H9 (cell line): Measurements from ENCODE around the gene UMAD1. TPM values are rescaled to one million over a fixed set of nuclear protein-coding genes. Genes with fewer than 3 reads are reported as not detected.

Experiments
- DNase-seq: peaks from one replicate; pipeline ENCODE4 v3.0.0-alpha.2; 2017
- H2AFZ ChIP-seq: one replicate; pipeline ENCODE4 v1.6.1; 2013; ENCODE audit warnings: mild to moderate bottlenecking, low read length, control low read depth, moderate library complexity
- H2AK5ac ChIP-seq: 2 replicates; pipeline ENCODE4 v1.6.1; 2013; ENCODE audit warnings: low read length, control low read depth, mixed read lengths; ENCODE audit not compliant: insufficient read length
- H2BK120ac ChIP-seq: one replicate; pipeline ENCODE4 v1.6.1; 2013; ENCODE audit warnings: low read depth, mild to moderate bottlenecking, low read length, control low read depth, inconsistent platforms; ENCODE audit not compliant: poor library complexity, severe bottlenecking
- H2BK12ac ChIP-seq: 2 replicates; pipeline ENCODE4 v1.6.1; 2013; ENCODE audit warnings: low read length, control low read depth, mixed read lengths, low read depth; ENCODE audit not compliant: insufficient read length
- H2BK15ac ChIP-seq: 2 replicates; pipeline ENCODE4 v1.6.1; 2013; ENCODE audit warnings: low read depth, low read length, control low read depth
- H2BK20ac ChIP-seq: one replicate; pipeline ENCODE4 v1.6.1; 2013; ENCODE audit warnings: low read depth, mild to moderate bottlenecking, low read length, control low read depth, inconsistent platforms; ENCODE audit not compliant: poor library complexity, severe bottlenecking
- H2BK5ac ChIP-seq: 2 replicates; pipeline ENCODE4 v1.6.1; 2013; ENCODE audit warnings: low read length, control low read depth, mixed read lengths; ENCODE audit not compliant: insufficient read length
- H3K14ac ChIP-seq: 2 replicates; pipeline ENCODE4 v1.6.1; 2013; ENCODE audit warnings: low read length, control low read depth; ENCODE audit not compliant: insufficient read depth
- H3K18ac ChIP-seq: 2 replicates; pipeline ENCODE4 v1.6.1; 2013; ENCODE audit warnings: low read depth, mild to moderate bottlenecking, mixed read lengths, low read length, control low read depth; ENCODE audit not compliant: insufficient read length
- H3K23ac ChIP-seq: 2 replicates; pipeline ENCODE4 v1.6.1; 2013; ENCODE audit warnings: low read length, control low read depth, mixed read lengths, low read depth; ENCODE audit not compliant: insufficient read length
- H3K23me2 ChIP-seq: 2 replicates; pipeline ENCODE4 v1.6.1; 2013; ENCODE audit warnings: low read depth, mild to moderate bottlenecking, mixed read lengths, low read length, control low read depth; ENCODE audit not compliant: insufficient read length, poor library complexity, severe bottlenecking
- H3K27ac ChIP-seq: 2 replicates; pipeline ENCODE4 v1.5.1; 2013; ENCODE audit warnings: low read length, control low read depth, mixed read lengths, low read depth; ENCODE audit not compliant: insufficient read length
- H3K27me3 ChIP-seq: 2 replicates; pipeline ENCODE4 v1.6.1; 2013; ENCODE audit warnings: low read length, control low read depth, inconsistent platforms; ENCODE audit not compliant: insufficient read depth
- H3K4ac ChIP-seq: 2 replicates; pipeline ENCODE4 v1.6.1; 2013; ENCODE audit warnings: low read depth, mild to moderate bottlenecking, control low read depth, inconsistent platforms, low read length, moderate library complexity
- H3K4me1 ChIP-seq: 2 replicates; pipeline ENCODE4 v1.6.1; 2013; ENCODE audit warnings: low read length, control low read depth, inconsistent platforms; ENCODE audit not compliant: insufficient read depth
- H3K4me2 ChIP-seq: 2 replicates; pipeline ENCODE4 v1.6.1; 2013; ENCODE audit warnings: low read length, control low read depth, mixed read lengths; ENCODE audit not compliant: insufficient read length, insufficient read depth
- H3K56ac ChIP-seq: 2 replicates; pipeline ENCODE4 v1.6.1; 2013; ENCODE audit warnings: low read depth, mild to moderate bottlenecking, mixed read lengths, low read length, control low read depth; ENCODE audit not compliant: insufficient read length
- H3K79me1 ChIP-seq: 2 replicates; pipeline ENCODE4 v1.6.1; 2013; ENCODE audit warnings: low read depth, mild to moderate bottlenecking, moderate library complexity, low read length, control low read depth, inconsistent platforms; ENCODE audit not compliant: insufficient read depth, poor library complexity, severe bottlenecking
- H3K79me2 ChIP-seq: 2 replicates; pipeline ENCODE4 v1.6.1; 2013; ENCODE audit warnings: low read length, control low read depth, inconsistent platforms; ENCODE audit not compliant: insufficient read depth
- H3K9ac ChIP-seq: 2 replicates; pipeline ENCODE4 v1.6.1; 2013; ENCODE audit warnings: low read length, control low read depth, mixed read lengths; ENCODE audit not compliant: insufficient read length; ENCODE audit errors: extremely low read depth
- H3K9me3 ChIP-seq: one replicate; pipeline ENCODE4 v1.6.1; 2013; ENCODE audit warnings: low read depth, low read length, inconsistent platforms; ENCODE audit not compliant: control insufficient read depth
- H3T11ph ChIP-seq: one replicate; pipeline ENCODE4 v1.6.1; 2013; ENCODE audit warnings: mild to moderate bottlenecking, low read length, control low read depth, inconsistent platforms
- H4K20me1 ChIP-seq: one replicate; pipeline ENCODE4 v1.6.1; 2013; ENCODE audit not compliant: control insufficient read depth, insufficient read length, insufficient read depth
- H4K5ac ChIP-seq: 2 replicates; pipeline ENCODE4 v1.6.1; 2013; ENCODE audit warnings: low read depth, mild to moderate bottlenecking, mixed read lengths, low read length, control low read depth; ENCODE audit not compliant: insufficient read length
- H4K8ac ChIP-seq: replicated peaks from 2 replicates; pipeline ENCODE4 v1.6.1; 2013; ENCODE audit warnings: low read length, control low read depth, mixed read lengths, low read depth; ENCODE audit not compliant: insufficient read length
- H4K91ac ChIP-seq: 2 replicates; pipeline ENCODE4 v1.6.1; 2013; ENCODE audit warnings: low read depth, mild to moderate bottlenecking, moderate library complexity, mixed read lengths, low read length, control low read depth; ENCODE audit not compliant: insufficient read length
- H3K27ac Mint-ChIP-seq, 3 experiments: 2 replicates in 2 of 3; 3 replicates in 1 of 3; pipeline ENCODE4 v1.8.0; 2020 to 2021; ENCODE audit warnings: mixed read lengths in 3 of 3, mild to moderate bottlenecking in 1 of 3, moderate library complexity in 1 of 3
- H3K27me3 Mint-ChIP-seq: 2 replicates; pipeline ENCODE4 v1.8.0; 2021; ENCODE audit warnings: low read depth, mild to moderate bottlenecking, moderate library complexity, mixed read lengths
- H3K36me3 Mint-ChIP-seq, 3 experiments: 2 replicates in 2 of 3; 3 replicates in 1 of 3; pipeline ENCODE4 v1.8.0; 2020 to 2021; ENCODE audit warnings: low read depth in 3 of 3, mixed read lengths in 3 of 3; ENCODE audit not compliant: insufficient read depth in 1 of 3
- H3K4me1 Mint-ChIP-seq, 2 experiments: 2 replicates each; pipeline ENCODE4 v1.8.0; 2020; ENCODE audit warnings: mixed read lengths in 2 of 2
- H3K4me3 Mint-ChIP-seq, 2 experiments: 2 replicates in 1 of 2; 3 replicates in 1 of 2; pipeline ENCODE4 v1.8.0; 2020 to 2021; ENCODE audit warnings: mild to moderate bottlenecking in 2 of 2, mixed read lengths in 2 of 2, moderate library complexity in 1 of 2
- H3K9me3 Mint-ChIP-seq, 2 experiments: 2 replicates in 1 of 2; 3 replicates in 1 of 2; pipeline ENCODE4 v1.8.0; 2020; ENCODE audit warnings: mild to moderate bottlenecking in 2 of 2, mixed read lengths in 2 of 2, moderate library complexity in 1 of 2
- WGBS: extraction: QIAGEN DNeasy Blood & Tissue Kit; methylation state at CpG from one replicate; pipeline ENCODE4 v1.1.7; 2013; ENCODE audit warnings: missing lambda C conversion rate, low lambda C conversion rate, mixed read lengths; ENCODE audit not compliant: insufficient read length; ENCODE audit errors: extremely low coverage; 5-methylcytosine and 5-hydroxymethylcytosine counted together
- total RNA-seq: library from RNA; stranded (reverse); gene quantifications from 2 replicates; pipeline ENCODE4 v1.2.1, GENCODE V29; 2021
- TF ChIP-seq, protein P1 (sequence below): fragments of 200-600 bp; sonication (generic); conservative IDR thresholded peaks from 3 replicates; pipeline ENCODE4 v1.8.0; 2021; ENCODE audit warnings: antibody characterized with exemption, mild to moderate bottlenecking

The UMAD1 gene
- total RNA-seq, 1 experiment from 2014 or later, result 8.9 TPM

DNA sequence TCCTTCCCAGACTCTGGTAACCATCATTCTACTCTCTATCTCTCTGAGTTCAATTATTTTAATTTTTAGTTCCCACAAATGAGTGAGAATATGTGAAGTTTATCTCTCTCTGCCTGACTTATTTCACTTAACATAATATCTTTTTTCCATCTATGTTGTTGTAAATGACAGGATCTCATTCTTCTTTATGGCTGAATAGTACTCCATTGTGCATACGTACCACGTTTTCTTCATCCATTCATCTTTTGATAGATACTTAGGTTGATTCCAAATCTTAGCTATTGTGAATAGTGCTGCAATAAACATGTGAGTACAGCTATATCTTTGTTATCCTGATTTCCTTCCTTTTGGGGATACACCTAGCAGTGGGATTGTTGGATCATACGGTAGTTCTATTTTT is 54.0 kb downstream of the UMAD1 start:
- Histone ChIP-seq H3K23ac (no peak overlapping the region), H3K56ac (no peak overlapping the region), H2AK5ac (no peak overlapping the region), H3K18ac (no peak overlapping the region), H3K9ac (no peak overlapping the region), H2BK120ac (no peak overlapping the region), H3K14ac (no peak overlapping the region), H4K91ac (no peak overlapping the region), H4K20me1 (no peaks in the 10 kb centered on the region), H3K79me2 (no peaks in the 10 kb centered on the region), H2BK5ac (no peak overlapping the region), H2BK15ac (no peak overlapping the region), H4K5ac (no peak overlapping the region), H3K27ac (no peak overlapping the region), H3T11ph (no peak overlapping the region), H3K27me3 (no peaks in the 10 kb centered on the region), H3K23me2 (no peaks in the 10 kb centered on the region), H3K4me1 (no peaks in the 10 kb centered on the region), H2BK12ac (no peak overlapping the region), H2BK20ac (no peak overlapping the region), H4K8ac (no peak overlapping the region), H3K9me3 (no peaks in the 10 kb centered on the region), H3K4ac (no peak overlapping the region), H3K79me1 (no peaks in the 10 kb centered on the region), H2AFZ (no peak overlapping the region), H3K4me2 (no peak overlapping the region)
- Mint-ChIP-seq H3K4me3 (no peak overlapping the region), H3K4me1 (no peaks in the 10 kb centered on the region), H3K27me3 (no peaks in the 10 kb centered on the region), H3K27ac (no peak overlapping the region), H3K9me3 (no peaks in the 10 kb centered on the region; a peak in 1 of 5 replicates), H3K36me3 (peaks cover 0 to 6% (median 0%) of the 10 kb centered on the region in 3 experiments; a peak in 4 of 7 replicates)
- DNase-seq, result no peak
- TF ChIP-seq, protein P1, sequence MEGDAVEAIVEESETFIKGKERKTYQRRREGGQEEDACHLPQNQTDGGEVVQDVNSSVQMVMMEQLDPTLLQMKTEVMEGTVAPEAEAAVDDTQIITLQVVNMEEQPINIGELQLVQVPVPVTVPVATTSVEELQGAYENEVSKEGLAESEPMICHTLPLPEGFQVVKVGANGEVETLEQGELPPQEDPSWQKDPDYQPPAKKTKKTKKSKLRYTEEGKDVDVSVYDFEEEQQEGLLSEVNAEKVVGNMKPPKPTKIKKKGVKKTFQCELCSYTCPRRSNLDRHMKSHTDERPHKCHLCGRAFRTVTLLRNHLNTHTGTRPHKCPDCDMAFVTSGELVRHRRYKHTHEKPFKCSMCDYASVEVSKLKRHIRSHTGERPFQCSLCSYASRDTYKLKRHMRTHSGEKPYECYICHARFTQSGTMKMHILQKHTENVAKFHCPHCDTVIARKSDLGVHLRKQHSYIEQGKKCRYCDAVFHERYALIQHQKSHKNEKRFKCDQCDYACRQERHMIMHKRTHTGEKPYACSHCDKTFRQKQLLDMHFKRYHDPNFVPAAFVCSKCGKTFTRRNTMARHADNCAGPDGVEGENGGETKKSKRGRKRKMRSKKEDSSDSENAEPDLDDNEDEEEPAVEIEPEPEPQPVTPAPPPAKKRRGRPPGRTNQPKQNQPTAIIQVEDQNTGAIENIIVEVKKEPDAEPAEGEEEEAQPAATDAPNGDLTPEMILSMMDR, result no peak
- WGBS, result no CpG with 5 or more reads among the region's 3 CpGs
